IMR-90 (cell line): ENCODE results near the gene RBPJ. TPM values are rescaled to one million over a fixed set of nuclear protein-coding genes. Genes with fewer than 3 reads are reported as not detected.

Experiments
- ATAC-seq: fragments of 200-7000 bp; cut with Tn5 transposase; 2 replicates; pipeline ENCODE4 v1.9.1; 2020; ENCODE audit warnings: low read depth, mild to moderate bottlenecking, moderate library complexity
- BruUV-seq: library from RNA; stranded (reverse); fragments of 400-500 nt; replicated peaks from 2 replicates; lab custom pipeline; 2021; lab: Mats Ljungman, UMichigan
- CTCF ChIA-PET: fragments of 300-600 bp; formaldehyde crosslinking; extraction: SDS; loops from one replicate; lab custom pipeline; 2021; ENCODE audit warnings: antibody characterized with exemption; lab: Yijun Ruan, JAX
- POLR2A ChIA-PET: fragments of 300-600 bp; sonication (Branson Sonifier 250); formaldehyde crosslinking; loops from one replicate; lab custom pipeline; 2022; ENCODE audit warnings: antibody characterized with exemption; ENCODE audit not compliant: unreplicated experiment; lab: Charles Lee
- DNase-seq: peaks from one replicate; pipeline ENCODE4 v3.0.0; 2013
- H2AFZ ChIP-seq: replicated peaks from 2 replicates; pipeline ENCODE3; 2013; ENCODE audit warnings: low read length, mild to moderate bottlenecking; ENCODE audit not compliant: poor library complexity
- H2AK5ac ChIP-seq: 2 replicates; pipeline ENCODE4 v1.6.1; 2013; ENCODE audit warnings: low read depth, low read length, inconsistent platforms
- H2AK9ac ChIP-seq: replicated peaks from 2 replicates; pipeline ENCODE3; 2013; ENCODE audit warnings: mild to moderate bottlenecking, low read depth, low read length, moderate library complexity; ENCODE audit not compliant: poor library complexity
- H2BK120ac ChIP-seq: 2 replicates; pipeline ENCODE4 v1.6.1; 2013; ENCODE audit warnings: low read depth, low read length, inconsistent platforms
- H2BK15ac ChIP-seq: 3 replicates; pipeline ENCODE4 v1.6.1; 2013; ENCODE audit warnings: low read depth, low read length, inconsistent platforms
- H2BK20ac ChIP-seq: 2 replicates; pipeline ENCODE4 v1.6.1; 2013; ENCODE audit warnings: low read depth, mild to moderate bottlenecking, inconsistent platforms, low read length, moderate library complexity
- H2BK5ac ChIP-seq: 2 replicates; pipeline ENCODE4 v1.6.1; 2013; ENCODE audit warnings: mild to moderate bottlenecking, low read depth, low read length, inconsistent platforms; ENCODE audit not compliant: poor library complexity, severe bottlenecking
- H3K14ac ChIP-seq: replicated peaks from 2 replicates; pipeline ENCODE4 v1.6.1; 2013; ENCODE audit warnings: low read depth, low read length, inconsistent platforms
- H3K18ac ChIP-seq: 2 replicates; pipeline ENCODE4 v1.6.1; 2013; ENCODE audit warnings: low read depth, low read length, control low read depth
- H3K23ac ChIP-seq: 2 replicates; pipeline ENCODE4 v1.6.1; 2013; ENCODE audit warnings: low read depth, low read length, inconsistent platforms
- H3K27ac ChIP-seq: 2 replicates; pipeline ENCODE4 v1.5.1; 2013; ENCODE audit warnings: mild to moderate bottlenecking, control low read depth, low read length; ENCODE audit not compliant: insufficient read depth
- H3K27me3 ChIP-seq: 2 replicates; pipeline ENCODE4 v1.6.1; 2013; ENCODE audit warnings: low read length; ENCODE audit not compliant: control insufficient read depth, insufficient read depth
- H3K36me3 ChIP-seq: 2 replicates; pipeline ENCODE4 v1.6.1; 2013; ENCODE audit warnings: low read length, mixed read lengths; ENCODE audit not compliant: control insufficient read depth, insufficient read depth
- H3K4ac ChIP-seq: 2 replicates; pipeline ENCODE4 v1.6.1; 2013; ENCODE audit warnings: low read depth, low read length, inconsistent platforms
- H3K4me1 ChIP-seq: 2 replicates; pipeline ENCODE4 v1.6.1; 2013; ENCODE audit warnings: low read length, mixed read lengths; ENCODE audit not compliant: control insufficient read depth, insufficient read depth
- H3K4me2 ChIP-seq: 2 replicates; pipeline ENCODE4 v1.6.1; 2013; ENCODE audit warnings: low read depth, mild to moderate bottlenecking, control low read depth, low read length, moderate library complexity
- H3K4me3 ChIP-seq: 2 replicates; pipeline ENCODE4 v1.5.1; 2013; ENCODE audit warnings: low read depth, mild to moderate bottlenecking, control low read depth, low read length, moderate library complexity; ENCODE audit not compliant: insufficient read depth
- H3K56ac ChIP-seq: 2 replicates; pipeline ENCODE4 v1.6.1; 2013; ENCODE audit warnings: low read length, inconsistent platforms; ENCODE audit not compliant: insufficient read depth; ENCODE audit errors: extremely low read depth
- H3K79me1 ChIP-seq, 2 experiments: 2 replicates each; pipeline ENCODE4 v1.6.1; 2013; ENCODE audit warnings: low read length in 2 of 2, inconsistent platforms in 1 of 2, low read depth in 1 of 2
- H3K9ac ChIP-seq: 2 replicates; pipeline ENCODE4 v1.6.1; 2013; ENCODE audit warnings: low read depth, low read length, control low read depth
- H3K9me1 ChIP-seq: 2 replicates; pipeline ENCODE4 v1.6.1; 2013; ENCODE audit warnings: low read length, inconsistent platforms; ENCODE audit not compliant: insufficient read depth
- H3K9me3 ChIP-seq: 2 replicates; pipeline ENCODE4 v1.6.1; 2013; ENCODE audit warnings: low read length; ENCODE audit not compliant: control insufficient read depth, insufficient read depth
- H4K20me1 ChIP-seq: 2 replicates; pipeline ENCODE4 v1.6.1; 2013; ENCODE audit warnings: low read length, inconsistent platforms; ENCODE audit not compliant: insufficient read depth
- H4K5ac ChIP-seq: 2 replicates; pipeline ENCODE4 v1.6.1; 2013; ENCODE audit warnings: mild to moderate bottlenecking, low read depth, low read length, control low read depth
- H4K8ac ChIP-seq, 2 experiments: 2 replicates each; pipeline ENCODE4 v1.6.1; 2013; ENCODE audit warnings: low read depth in 2 of 2, low read length in 2 of 2, control low read depth in 1 of 2, inconsistent platforms in 1 of 2
- H4K91ac ChIP-seq: 2 replicates; pipeline ENCODE4 v1.6.1; 2013; ENCODE audit warnings: low read depth, low read length, inconsistent platforms; ENCODE audit not compliant: insufficient read depth
- BHLHE40 ChIP-seq: fragments of 150-350 bp; IDR thresholded peaks from 2 replicates; pipeline ENCODE4 v1.6.1; 2016; ENCODE audit warnings: mild to moderate bottlenecking, low read depth, low read length
- CEBPB ChIP-seq: IDR thresholded peaks from 2 replicates; pipeline ENCODE4 v1.6.1; 2012; ENCODE audit warnings: low read depth, low read length, improper control_type of control experiment
- CHD1 ChIP-seq: IDR thresholded peaks from 2 replicates; pipeline ENCODE4 v1.6.1; 2012; ENCODE audit warnings: low read depth, low read length, improper control_type of control experiment
- MAFK ChIP-seq: IDR thresholded peaks from 2 replicates; pipeline ENCODE4 v1.6.1; 2012; ENCODE audit warnings: low read depth, low read length, improper control_type of control experiment
- MAZ ChIP-seq: IDR thresholded peaks from 2 replicates; pipeline ENCODE4 v1.6.1; 2012; ENCODE audit warnings: low read depth, mild to moderate bottlenecking, low read length, improper control_type of control experiment, moderate library complexity, borderline replicate concordance
- MXI1 ChIP-seq: IDR thresholded peaks from 2 replicates; pipeline ENCODE4 v1.6.1; 2012; ENCODE audit warnings: low read depth, mild to moderate bottlenecking, low read length, moderate library complexity, borderline replicate concordance
- RCOR1 ChIP-seq: IDR thresholded peaks from 2 replicates; pipeline ENCODE4 v1.6.1; 2012; ENCODE audit warnings: mild to moderate bottlenecking, low read length, improper control_type of control experiment; ENCODE audit not compliant: insufficient replicate concordance
- RFX5 ChIP-seq: IDR thresholded peaks from 2 replicates; pipeline ENCODE4 v1.8.0; 2012; ENCODE audit warnings: low read depth, mild to moderate bottlenecking, low read length, moderate library complexity
- SMC3 ChIP-seq: fragments of 150-350 bp; IDR thresholded peaks from 2 replicates; pipeline ENCODE4 v1.6.1; 2016; ENCODE audit warnings: low read depth, mild to moderate bottlenecking, antibody characterized with exemption, low read length, moderate library complexity
- WGBS, 2 experiments: methylation state at CpG; one replicate each; pipeline versions ENCODE4 v1.1.5 to v1.1.7; 2013; ENCODE audit warnings: missing lambda C conversion rate in 2 of 2; ENCODE audit not compliant: insufficient read length in 1 of 2; ENCODE audit errors: extremely low coverage in 2 of 2; 5-methylcytosine and 5-hydroxymethylcytosine counted together
- dilution Hi-C: fragments of 300-500 bp; cut with HindIII; formaldehyde crosslinking; loops from one replicate; pipeline ENCODE4 v1.14.3; 2018; ENCODE audit warnings: low sequenced_read_pairs; ENCODE audit not compliant: unreplicated experiment
- in situ Hi-C: fragments of 300-500 bp; cut with MboI; formaldehyde crosslinking; loops from 3 replicates; pipeline ENCODE4 v1.14.3; 2019; ENCODE audit warnings: low sequenced_read_pairs, inconsistent platforms, mixed read lengths
- intact Hi-C: fragments of 100-400 bp; cut with micrococcal nuclease; formaldehyde crosslinking; loops from 2 replicates; pipeline ENCODE4 v1.10.0; 2022
- polyA plus RNA-seq, 3 experiments: library from polyadenylated mRNA; depleted of rRNA; stranded (reverse); fragments of >200 nt; gene quantifications; 2 replicates each; pipeline ENCODE4 v1.2.3, GENCODE V29; 2012; ENCODE audit warnings: low replicate concordance in 1 of 3
- total RNA-seq: library from RNA; depleted of rRNA; stranded (reverse); fragments of >200 nt; gene quantifications from 2 replicates; pipeline ENCODE4 v1.2.3, GENCODE V29; 2012

RBPJ gene
- total and polyA plus RNA-seq, 2 of the 4 experiments (the other 2 are of a cell fraction): 50.3 to 148 TPM

GRCh38 chr4:26317766-26318165, 3.0 kb upstream of the RBPJ start:
- ATAC-seq (no peak), DNase-seq (no peak)
- H4K91ac ChIP-seq: no peak overlapping the region
- no peak overlapping the region for H3K4me3 ChIP-seq
- no peak overlapping the region for H2BK120ac ChIP-seq
- intact Hi-C loops: no loop called here
- H3K14ac ChIP-seq: no peak overlapping the region
- BruUV-seq: no TSS peak
- H4K5ac ChIP-seq: no peak overlapping the region
- POLR2A ChIA-PET: no interaction called here
- no peak overlapping the region for H2BK5ac ChIP-seq
- no peaks in the 10 kb centered on the region for H3K9me1 ChIP-seq
- H4K20me1 ChIP-seq: peaks cover 6% of the 10 kb centered on the region; the same call in 1 of the 2 replicates
- peak overlapping the region; percentile 53; the same call in 1 of the 2 replicates for H2AK5ac ChIP-seq
- H4K8ac ChIP-seq: no peak overlapping the region
- no peaks in the 10 kb centered on the region for H3K27me3 ChIP-seq
- no CpG with 5 or more reads among the region's 2 CpGs for WGBS, 2 experiments
- H3K18ac ChIP-seq: no peak overlapping the region
- no peak overlapping the region for H3K4me2 ChIP-seq
- no peaks in the 10 kb centered on the region for H3K4me1 ChIP-seq
- dilution Hi-C loops: no loop called here
- no peak overlapping the region for H3K27ac ChIP-seq
- H2BK20ac ChIP-seq: peak overlapping the region; percentile 10; the same call in 1 of the 2 replicates
- 0 out of 3 replicates have a peak overlapping the region, but pooled peaks have one; percentile 30 for H2BK15ac ChIP-seq
- no peak overlapping the region for H3K56ac ChIP-seq
- peaks cover 3% of the 10 kb centered on the region for H3K9me3 ChIP-seq
- H3K23ac ChIP-seq: no peak overlapping the region
- H3K36me3 ChIP-seq: no peaks in the 10 kb centered on the region
- H3K9ac ChIP-seq: no peak overlapping the region
- TF ChIP-seq RCOR1 (no peak), RFX5 (no peak), BHLHE40 (no peak), MAZ (no peak), CEBPB (no peak), MXI1 (no peak), CHD1 (no peak), MAFK (no peak), SMC3 (no peak)
- H3K79me1 ChIP-seq: peaks cover 0 to 6% of the 10 kb centered on the region in 2 experiments; a peak in 1 of 4 replicates
- H2AK9ac ChIP-seq: no peak overlapping the region
- H2AFZ ChIP-seq: no peak overlapping the region
- H3K4ac ChIP-seq: no peak overlapping the region
- CTCF ChIA-PET: no interaction called here
- in situ Hi-C loops: no loop called here
